Right ventricle myocardium superior (tissue), 1 donor: Measurements from ENCODE around the gene SGCA. TPM values are rescaled to one million over a fixed set of nuclear protein-coding genes. Genes with fewer than 3 reads are reported as not detected.

Experiments
- ATAC-seq: fragments of 200-7000 bp; cut with Tn5 transposase; one replicate; pipeline ENCODE4 v1.9.1; 2020; ENCODE audit warnings: mild to moderate bottlenecking; ENCODE audit not compliant: poor library complexity
- DNase-seq: peaks from one replicate; pipeline ENCODE4 v3.0.0-alpha.2; 2020
- intact Hi-C: fragments of 100-400 bp; cut with DNase I; formaldehyde crosslinking; loops from one replicate; pipeline ENCODE4 v1.11.2; 2022
- total RNA-seq: library from RNA; stranded (reverse); fragmentation: NEBNext Ultra II Directional; extraction: Animal tissue kit (Norgen Biotek cat#: 25700); gene quantifications from one replicate; pipeline ENCODE4 v1.2.1, GENCODE V29; 2021
- donor health status: DM: no; HTN: yes; CAD: no; lungs with severe emphysema.

Gene SGCA
- total RNA-seq, 1 donor from 2014 or later, result 135 TPM

DNA sequence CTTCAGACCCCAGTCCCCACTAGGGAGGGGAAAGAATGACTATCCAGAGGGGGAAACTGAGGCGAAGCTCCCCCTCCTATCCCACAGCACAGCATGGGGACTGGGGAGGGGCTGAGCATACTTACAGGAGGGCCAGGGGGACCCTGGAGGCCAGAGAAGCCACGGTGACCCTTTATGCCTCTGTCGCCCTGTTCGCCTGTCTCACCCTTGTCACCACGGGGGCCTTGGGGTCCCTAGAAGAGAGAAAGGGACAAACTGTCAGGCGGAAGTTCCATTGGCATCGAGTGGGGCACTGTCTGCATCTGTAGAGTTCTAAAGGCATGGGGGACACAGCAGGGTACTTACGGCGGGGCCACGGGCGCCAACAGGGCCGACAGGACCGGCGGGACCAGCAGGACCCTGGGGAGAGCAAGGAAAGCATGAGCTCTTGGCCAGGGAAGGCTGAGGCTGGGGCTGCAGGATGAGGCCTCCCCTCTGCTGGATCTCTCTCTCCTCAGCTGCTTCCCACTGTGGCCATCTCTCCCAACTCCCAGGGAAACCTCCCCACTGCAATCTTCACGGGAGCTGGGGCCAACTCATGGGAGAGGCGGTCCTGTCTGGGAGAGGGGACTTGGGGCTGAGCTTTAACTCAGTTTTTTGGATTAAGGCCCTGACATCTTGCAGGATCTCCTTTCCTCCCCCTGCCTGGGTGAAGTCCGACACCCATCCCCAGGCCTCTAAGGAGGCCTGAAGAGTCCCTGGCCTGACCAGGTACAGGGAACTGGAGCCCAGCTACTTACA lies 22.1 kb downstream of the SGCA start:
- DNase-seq, result no peak
- no peak for ATAC-seq

DNA sequence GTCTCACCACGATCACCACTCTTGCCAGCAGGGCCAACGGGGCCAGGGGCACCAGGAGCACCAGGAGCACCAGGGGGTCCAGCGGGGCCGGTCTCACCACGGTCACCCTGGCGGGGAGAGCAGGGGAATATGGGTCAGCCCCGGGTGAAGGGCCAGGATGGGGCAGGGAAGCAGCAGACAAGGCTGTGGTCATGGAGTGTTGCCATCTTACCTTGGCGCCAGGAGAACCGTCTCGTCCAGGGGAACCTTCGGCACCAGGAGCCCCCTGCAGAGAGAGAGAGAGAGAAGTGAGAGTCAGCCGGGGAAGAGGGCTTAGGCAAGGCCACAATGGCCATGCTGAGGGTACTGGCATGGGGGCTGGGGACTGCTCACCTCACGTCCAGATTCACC lies 22.7 kb downstream of the SGCA start:
- no peak for ATAC-seq
- intact Hi-C loops, result no loop called here
- DNase-seq, result no peak

More for the DNA sequence above, 22.1 kb downstream of the SGCA start:
- intact Hi-C loops, result no loop called here

DNA sequence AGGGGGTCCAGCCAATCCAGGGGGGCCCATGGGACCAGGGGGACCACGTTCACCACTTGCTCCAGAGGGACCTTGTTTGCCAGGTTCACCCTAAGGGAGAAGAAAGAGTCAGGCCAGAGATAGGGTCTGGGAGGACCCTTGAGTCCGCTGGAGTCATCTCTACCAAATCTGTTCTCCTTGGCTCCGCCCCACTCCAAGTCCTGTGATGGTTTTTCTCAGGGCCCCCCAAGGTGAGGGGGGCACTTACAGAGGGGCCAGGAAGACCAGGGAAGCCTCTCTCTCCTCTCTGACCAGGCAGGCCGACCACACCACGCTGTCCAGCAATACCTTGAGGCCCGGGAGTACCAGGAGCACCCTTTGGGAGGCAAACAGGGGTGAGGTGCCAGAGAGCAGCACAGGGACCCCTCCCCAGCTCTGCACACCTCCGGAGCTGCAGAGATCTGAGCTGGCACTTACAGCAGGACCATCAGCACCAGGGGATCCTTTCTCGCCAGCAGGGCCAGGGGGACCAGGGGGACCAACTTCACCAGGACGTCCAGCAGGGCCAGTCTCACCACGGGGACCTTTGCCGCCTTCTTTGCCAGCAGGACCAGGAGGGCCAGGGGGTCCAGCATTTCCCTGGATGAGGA lies 23.2 kb downstream of the SGCA start:
- intact Hi-C loops, result no loop called here
- no peak for DNase-seq
- no peak for ATAC-seq

DNA sequence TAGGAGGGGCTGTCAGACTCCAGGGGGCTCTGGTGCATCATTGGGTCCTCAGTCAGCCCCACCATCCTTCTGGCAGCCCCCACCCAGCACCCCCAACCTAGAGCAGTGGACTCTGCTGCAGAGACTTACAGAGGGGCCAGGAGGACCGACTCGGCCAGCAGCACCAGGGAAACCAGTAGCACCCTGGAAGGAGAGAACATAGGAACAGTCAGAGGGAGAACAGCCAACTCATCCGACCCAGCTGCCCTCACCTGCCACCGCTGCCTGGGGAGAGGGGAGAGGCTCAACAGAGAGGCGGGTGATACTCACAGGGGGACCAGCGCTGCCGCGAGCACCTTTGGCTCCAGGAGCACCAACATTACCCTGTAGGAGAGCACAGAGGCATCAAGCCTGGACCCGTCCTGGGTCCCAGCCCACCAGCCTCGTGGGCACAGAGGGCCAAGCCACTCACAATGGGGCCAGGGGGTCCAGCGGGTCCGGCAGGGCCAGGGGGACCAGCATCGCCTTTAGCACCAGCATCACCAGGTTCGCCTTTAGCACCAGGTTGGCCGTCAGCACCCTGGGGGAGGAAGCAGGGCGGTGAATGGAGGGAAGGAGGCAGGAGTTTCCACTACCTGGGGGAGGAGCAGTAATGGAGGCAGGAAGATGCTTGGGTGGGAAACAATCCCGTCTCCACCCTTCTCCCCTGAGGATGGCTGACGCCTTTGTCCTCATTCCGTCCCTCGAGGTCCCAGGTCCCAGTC lies 23.9 kb downstream of the SGCA start:
- DNase-seq (no peak), ATAC-seq (no peak)
- intact Hi-C loops, result no loop called here

DNA sequence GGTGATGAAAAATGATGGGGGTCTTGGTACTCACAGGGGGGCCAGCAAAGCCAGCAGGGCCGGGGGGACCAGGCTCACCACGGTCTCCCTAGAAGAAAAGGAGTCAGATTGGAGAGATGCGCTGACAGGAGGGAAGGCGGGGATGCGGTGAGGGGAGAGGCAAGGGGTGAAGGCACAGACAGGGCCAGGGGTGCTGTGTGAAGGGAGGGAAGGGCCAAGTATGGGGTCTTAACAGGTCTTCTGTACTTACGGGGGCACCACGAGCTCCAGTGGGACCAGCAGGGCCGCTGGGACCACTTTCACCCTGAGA lies 24.4 kb downstream of the SGCA start:
- DNase-seq (no peak), ATAC-seq (no peak)
- intact Hi-C loops, result no loop called here

DNA sequence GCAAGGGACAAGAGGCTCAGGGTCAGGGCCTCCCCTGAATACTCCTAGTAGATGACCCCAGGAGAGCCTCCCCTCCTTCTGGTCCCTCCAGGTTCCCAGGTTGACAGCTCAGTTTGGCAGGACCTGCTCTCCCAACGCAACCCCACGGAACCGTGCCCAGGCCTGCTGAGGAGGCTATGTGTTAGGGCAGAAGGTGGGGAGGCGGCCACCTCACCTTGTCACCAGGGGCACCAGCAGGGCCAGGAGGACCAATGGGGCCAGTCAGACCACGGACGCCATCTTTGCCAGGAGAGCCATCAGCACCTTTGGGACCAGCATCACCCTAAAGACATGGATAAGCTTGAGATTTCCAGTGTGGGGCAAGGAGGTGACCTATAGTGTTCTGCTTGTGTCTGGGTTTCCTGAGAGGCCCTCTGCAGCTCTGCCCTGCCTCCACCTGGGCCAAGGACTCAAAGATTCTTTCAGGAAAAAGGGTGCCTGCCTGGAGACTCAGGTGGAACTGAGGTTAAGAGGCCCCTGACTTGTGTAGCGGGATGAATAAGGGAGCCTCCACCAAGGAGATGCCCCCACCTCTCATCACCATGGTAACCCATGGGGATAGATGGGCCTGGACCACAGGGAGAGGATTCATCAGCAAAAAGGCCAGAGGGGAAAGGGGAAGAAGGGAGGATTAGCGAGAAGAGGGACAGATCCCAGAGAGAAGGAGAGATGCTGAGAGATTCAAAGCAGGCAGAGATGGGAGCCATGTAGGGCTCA lies 25.0 kb downstream of the SGCA start:
- intact Hi-C loops, result no loop called here
- DNase-seq (peak; percentile 7), ATAC-seq (no peak)

DNA sequence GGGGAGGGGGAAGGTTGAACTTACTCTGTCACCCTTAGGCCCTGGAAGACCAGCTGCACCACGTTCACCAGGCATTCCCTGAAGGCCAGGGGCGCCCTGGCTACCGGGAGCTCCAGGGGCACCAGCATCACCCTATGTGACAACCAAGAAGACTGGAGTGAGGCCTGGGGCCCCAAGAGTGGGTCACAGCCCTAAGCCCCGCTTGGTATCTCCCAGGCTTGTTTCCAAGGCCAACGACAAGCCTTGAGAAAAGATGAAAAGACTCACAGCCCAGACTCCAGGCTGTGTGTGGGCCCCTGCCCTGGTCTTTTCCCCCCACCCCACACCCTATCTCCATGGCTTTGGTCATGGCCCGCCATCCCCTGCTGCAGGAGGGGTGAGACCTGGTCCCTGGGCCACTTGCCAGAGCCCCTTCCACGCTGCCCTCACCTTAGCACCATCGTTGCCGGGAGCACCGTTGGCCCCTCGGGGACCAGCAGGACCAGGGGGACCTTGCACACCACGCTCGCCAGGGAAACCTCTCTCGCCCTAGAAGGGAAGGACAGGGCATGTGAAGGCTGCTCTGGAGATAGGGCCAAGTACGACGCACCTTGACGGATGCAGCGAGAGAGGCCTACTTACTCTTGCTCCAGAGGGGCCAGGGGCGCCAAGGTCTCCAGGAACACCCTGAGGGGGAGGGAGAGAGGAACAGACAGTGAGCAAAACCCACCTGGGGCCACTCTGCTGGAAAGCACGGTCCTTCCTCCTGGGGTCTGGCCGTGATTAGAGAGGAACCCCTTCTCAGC lies 25.7 kb downstream of the SGCA start:
- ATAC-seq, result no peak
- intact Hi-C loops, result no loop called here

DNA sequence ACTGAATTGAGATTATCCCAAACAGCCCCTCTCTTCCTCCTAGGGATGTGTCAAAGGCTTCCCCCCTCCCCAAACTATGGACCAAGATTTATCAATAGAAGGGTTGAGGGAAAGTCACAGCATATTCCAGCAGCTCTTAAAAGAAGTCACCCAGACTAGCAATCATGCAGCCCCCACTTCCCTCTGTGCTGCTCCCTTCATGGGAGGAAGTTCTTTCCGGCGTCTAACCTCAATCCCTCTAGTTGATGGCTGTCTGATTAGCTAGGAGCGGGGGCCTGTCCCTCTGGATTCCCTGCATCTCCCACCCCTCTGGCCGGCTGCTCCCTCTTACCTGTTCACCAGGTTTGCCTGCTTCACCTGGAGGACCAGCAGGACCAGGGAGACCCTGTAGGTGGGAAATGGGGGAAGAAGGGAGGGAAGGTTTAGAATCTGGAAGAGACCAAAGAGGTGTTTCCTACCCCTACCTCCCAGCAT lies 26.4 kb downstream of the SGCA start:
- peak; percentile 11 for DNase-seq
- intact Hi-C loops, result no loop called here
- ATAC-seq, result no peak

More for the DNA sequence above, 25.7 kb downstream of the SGCA start:
- DNase-seq, result peak; percentile 37

DNA sequence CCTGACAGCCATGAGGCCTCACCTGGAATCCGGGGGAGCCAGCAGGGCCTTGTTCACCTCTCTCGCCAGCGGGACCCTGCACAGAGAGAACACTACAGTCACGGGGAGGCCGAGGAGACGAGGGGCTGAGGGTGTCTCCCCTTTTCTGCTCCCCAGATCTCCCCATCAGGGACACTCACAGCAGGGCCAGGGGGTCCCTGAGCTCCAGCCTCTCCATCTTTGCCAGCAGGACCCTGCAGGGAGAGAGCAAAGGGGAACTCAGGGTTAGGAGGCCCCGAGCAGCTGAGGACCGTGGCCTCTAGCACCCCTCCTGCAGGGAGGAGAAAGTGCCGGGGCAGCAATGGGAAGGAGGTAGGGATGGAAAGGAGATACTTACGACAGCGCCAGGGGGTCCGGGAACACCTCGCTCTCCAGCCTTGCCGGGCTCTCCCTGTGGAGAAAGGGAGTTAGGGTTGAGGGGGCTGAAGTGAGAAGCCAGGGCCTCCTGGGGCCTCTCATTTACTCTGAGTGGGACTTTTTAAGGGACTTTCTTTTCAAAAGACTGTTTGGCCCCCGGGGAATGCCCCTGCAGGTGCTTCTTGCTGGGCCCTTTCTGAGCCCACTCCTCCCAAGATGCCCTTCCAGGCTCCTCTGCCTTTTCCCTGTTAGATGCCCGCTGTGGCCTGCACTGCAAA lies 26.9 kb downstream of the SGCA start:
- intact Hi-C loops, result no loop called here
- DNase-seq (peak; percentile 30), ATAC-seq (no peak)

DNA sequence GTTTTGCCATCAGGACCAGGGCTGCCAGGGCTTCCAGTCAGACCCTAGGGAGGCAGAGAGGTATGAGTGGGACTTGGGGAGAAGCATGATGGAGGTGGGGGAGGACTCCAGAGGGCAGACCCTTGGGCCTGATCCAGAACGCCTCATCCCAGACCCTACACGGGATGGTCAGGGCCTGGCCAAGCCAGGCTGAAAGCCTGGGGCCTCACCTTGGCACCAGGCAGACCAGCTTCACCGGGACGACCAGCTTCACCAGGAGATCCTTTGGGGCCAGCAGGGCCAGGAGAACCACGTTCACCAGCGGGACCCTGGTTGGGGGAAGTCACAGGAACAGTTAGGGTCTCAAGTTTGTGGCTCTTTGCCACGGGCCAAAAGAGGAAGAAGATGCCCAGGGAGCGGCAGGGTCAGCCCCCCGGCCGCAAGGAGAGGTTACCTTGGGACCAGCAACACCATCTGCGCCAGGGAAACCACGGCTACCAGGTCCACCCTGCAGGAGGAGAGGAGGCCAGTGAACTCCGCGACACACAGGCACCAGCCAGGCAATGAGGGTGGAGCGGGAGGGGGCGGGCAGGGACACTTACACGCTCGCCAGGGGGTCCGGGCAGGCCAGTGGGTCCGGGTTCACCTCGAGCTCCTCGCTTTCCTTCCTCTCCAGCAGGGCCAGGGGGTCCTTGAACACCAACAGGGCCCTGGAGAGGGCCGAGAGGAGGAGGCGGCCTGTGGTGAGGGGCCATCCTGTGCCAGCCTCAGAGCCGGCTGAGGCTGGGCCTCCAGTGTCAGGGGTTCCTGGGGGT lies 28.5 kb downstream of the SGCA start:
- no peak for ATAC-seq
- intact Hi-C loops, result no loop called here
- peak; percentile 30 for DNase-seq

DNA sequence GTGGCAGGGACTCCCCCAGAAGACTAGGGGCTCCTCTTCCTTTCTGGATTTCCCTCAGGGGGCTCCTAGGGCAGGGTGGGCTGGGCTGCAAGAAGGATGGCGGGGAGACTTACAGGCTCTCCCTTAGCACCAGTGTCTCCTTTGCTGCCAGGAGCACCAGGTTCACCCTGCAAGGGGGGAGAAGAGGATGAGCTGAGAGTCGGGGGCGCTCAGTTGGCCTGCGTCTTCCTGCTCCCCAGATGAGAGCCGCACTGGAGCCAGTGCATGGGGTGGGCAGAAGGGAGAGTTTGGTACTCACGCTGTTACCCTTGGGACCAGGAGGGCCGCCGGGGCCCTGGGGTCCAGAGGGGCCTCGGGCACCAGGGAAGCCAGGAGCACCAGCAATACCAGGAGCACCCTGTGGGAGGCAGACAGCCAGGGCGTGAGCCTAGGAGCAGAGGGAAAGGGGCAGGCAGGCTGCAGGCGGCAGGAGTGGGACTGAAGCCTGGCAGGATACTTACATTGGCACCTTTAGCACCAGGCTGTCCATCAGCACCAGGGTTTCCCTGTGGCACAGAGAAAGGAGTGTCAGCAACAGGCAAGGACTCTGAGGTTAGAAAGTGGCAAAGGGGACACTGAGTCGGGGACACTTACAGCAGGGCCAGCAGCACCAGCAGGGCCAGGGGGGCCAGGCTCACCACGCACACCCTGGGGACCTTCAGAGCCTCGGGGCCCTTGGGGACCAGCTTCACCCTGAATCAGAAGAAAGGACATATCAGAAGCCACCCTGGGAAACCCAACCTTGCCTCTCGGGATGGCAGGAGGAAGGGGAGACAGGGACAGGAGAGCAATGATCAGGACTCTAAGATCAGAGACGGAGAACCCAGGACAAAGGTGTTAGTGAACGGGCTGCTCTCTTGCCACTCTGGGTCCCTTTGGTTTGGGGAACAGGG lies 29.4 kb downstream of the SGCA start:
- DNase-seq (peak; percentile 40), ATAC-seq (no peak)
- intact Hi-C loops, result no loop called here

DNA sequence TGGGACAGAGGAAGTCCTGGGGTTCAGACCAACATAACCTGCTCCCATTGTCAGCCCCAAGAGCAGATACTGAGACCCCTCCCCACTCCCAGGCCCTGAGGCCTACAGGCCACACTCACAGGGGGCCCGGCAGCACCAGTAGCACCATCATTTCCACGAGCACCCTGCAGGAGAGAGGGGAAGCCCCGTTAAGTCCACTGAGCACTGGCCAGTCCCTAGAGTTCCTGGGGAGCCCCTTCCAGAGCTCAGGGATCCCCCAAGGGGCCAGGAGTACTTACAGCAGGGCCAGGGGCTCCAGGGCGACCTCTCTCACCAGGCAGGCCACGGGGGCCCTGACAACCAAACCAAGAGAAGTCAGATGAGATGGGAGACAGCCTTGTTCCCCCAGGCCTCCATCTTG lies 30.2 kb downstream of the SGCA start:
- DNase-seq, result peak; percentile 30
- ATAC-seq, result no peak
- intact Hi-C loops, result no loop called here

DNA sequence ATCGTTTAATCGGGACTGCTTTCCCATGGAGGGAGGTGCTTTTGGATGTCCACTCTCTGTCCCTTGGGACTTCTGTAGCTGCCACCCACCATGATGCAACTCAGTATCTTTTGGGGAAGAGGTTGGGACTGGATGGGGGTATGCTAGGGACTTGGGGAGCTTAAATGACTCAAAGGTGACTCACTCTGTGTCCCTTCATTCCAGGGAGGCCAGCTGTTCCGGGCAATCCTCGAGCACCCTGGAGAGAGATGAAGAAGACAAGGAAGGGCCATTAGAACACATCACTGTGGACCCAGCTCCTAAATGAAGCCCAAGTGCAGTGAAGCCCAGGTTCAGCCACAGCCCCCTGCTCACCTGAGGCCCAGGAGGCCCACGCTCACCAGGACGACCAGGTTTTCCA lies 31.0 kb downstream of the SGCA start:
- ATAC-seq (no peak), DNase-seq (peak; percentile 39)
- intact Hi-C loops, result no loop called here

DNA sequence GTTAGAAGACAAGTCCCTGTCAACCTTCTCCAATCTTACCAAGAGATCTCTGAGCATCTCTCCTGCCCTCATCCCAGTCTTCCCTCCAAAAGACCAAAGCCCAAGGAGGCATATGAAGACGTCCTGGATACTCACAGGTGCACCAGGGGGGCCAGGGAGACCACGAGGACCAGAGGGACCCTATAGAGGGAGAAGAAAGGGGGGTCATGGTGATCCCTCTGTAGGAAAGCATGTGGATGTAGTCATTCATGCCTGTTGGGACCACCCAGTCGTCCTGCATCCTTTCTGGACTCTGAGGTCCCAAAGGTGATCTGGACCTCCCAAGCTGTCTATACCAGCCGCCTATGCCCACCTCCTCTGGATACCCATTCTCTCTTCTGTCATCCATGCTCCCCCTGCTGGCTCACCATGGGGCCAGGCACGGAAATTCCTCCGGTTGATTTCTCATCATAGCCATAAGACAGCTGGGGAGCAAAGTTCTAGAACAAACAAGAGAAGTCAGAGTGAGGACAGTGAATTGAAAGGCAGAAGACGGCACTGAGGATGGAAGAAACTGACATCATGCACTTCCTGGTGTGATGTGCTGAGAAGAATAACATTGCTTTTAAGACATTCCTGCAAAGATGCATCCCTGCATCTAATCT lies 32.3 kb downstream of the SGCA start:
- ATAC-seq (no peak), DNase-seq (peak; percentile 73)
- intact Hi-C loops, result no loop called here

DNA sequence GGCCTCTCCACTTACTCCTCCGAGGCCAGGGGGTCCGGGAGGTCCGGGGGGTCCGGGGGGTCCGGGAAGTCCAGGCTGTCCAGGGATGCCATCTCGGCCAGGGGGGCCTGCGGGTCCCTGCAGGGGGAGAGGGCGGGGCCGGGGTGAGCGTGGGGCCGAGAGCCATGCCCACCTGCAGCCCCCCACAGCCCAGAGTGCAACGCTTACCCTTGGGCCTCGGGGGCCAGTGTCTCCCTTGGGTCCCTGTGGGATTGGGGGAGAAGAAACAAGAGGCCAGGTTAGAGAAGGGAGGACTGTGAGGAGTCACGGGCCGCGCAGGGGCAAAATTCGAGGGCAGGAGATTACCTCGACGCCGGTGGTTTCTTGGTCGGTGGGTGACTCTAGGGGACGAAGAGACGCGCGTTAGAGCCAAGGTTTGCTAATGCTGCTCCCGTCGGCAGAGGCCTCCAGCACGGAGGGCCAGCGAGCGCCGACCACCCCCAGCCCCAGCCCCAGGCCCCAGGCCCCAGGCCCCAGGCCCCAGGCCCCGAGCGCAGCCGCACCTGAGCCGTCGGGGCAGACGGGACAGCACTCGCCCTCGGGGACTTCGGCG lies 33.5 kb downstream of the SGCA start:
- peak; percentile 31 for DNase-seq
- ATAC-seq, result no peak
- intact Hi-C loops, result no loop called here
